SK-N-SH treated with all-trans-retinoic acid at 6 μM for 48 hours (cell line): ENCODE measurements around the gene GJA5.

Experiments
- ATAC-seq: fragments of 200-7000 bp; cut with Tn5 transposase; 3 replicates; pipeline ENCODE4 v1.9.1; 2020; ENCODE audit warnings: mild to moderate bottlenecking, moderate library complexity
- ARNTL ChIP-seq: fragments of 450-650 bp; formaldehyde crosslinking; IDR thresholded peaks from 2 replicates; pipeline ENCODE4 v1.5.0; 2020; ENCODE audit warnings: low read depth, mild to moderate bottlenecking, moderate library complexity, borderline replicate concordance
- BACH2 ChIP-seq: fragments of 250-450 bp; sonication (Bioruptor Pico); IDR thresholded peaks from 2 replicates; pipeline ENCODE4 v1.9.0; 2021; ENCODE audit warnings: mild to moderate bottlenecking, borderline replicate concordance
- CREB5 ChIP-seq: fragments of 250-450 bp; sonication (Bioruptor Pico); IDR thresholded peaks from 2 replicates; pipeline ENCODE4 v1.5.1; 2020; ENCODE audit warnings: low read depth, mild to moderate bottlenecking, moderate library complexity
- CSDC2 ChIP-seq: fragments of 250-450 bp; sonication (Bioruptor Pico); IDR thresholded peaks from 2 replicates; pipeline ENCODE4 v1.5.0; 2020; ENCODE audit warnings: mild to moderate bottlenecking, moderate library complexity
- ESRRG ChIP-seq: fragments of 250-450 bp; sonication (Bioruptor Pico); IDR thresholded peaks from 2 replicates; pipeline ENCODE4 v1.6.1; 2021; ENCODE audit warnings: mild to moderate bottlenecking
- GLIS3 ChIP-seq: fragments of 250-450 bp; sonication (Bioruptor Pico); IDR thresholded peaks from 2 replicates; pipeline ENCODE4 v1.5.0; 2020; ENCODE audit warnings: mild to moderate bottlenecking, moderate library complexity
- ISL1 ChIP-seq: fragments of 250-450 bp; sonication (Bioruptor Pico); IDR thresholded peaks from 2 replicates; pipeline ENCODE4 v2.1.2; 2022; ENCODE audit warnings: mild to moderate bottlenecking, moderate library complexity
- OSR1 ChIP-seq: fragments of 250-450 bp; sonication (Bioruptor Pico); IDR thresholded peaks from 2 replicates; pipeline ENCODE4 v1.8.0; 2022; ENCODE audit warnings: moderate library complexity, mild to moderate bottlenecking, inconsistent platforms
- POU6F1 ChIP-seq: fragments of 250-450 bp; sonication (Bioruptor Pico); IDR thresholded peaks from 2 replicates; pipeline ENCODE4 v1.8.0; 2021; ENCODE audit warnings: low read depth, mild to moderate bottlenecking, moderate library complexity, borderline replicate concordance
- RARB ChIP-seq: fragments of 250-450 bp; sonication (Bioruptor Pico); IDR thresholded peaks from 2 replicates; pipeline ENCODE4 v1.8.0; 2021; ENCODE audit warnings: mild to moderate bottlenecking, moderate library complexity
- SNAI2 ChIP-seq: fragments of 250-450 bp; sonication (Bioruptor Pico); IDR thresholded peaks from 2 replicates; pipeline ENCODE4 v1.5.0; 2020; ENCODE audit warnings: mild to moderate bottlenecking, moderate library complexity
- TCF4 ChIP-seq: fragments of 250-450 bp; sonication (Bioruptor Pico); IDR thresholded peaks from 2 replicates; pipeline ENCODE4 v1.8.0; 2021; ENCODE audit warnings: mild to moderate bottlenecking, moderate library complexity, borderline replicate concordance
- TOX ChIP-seq: fragments of 250-450 bp; sonication (Bioruptor Pico); IDR thresholded peaks from 2 replicates; pipeline ENCODE4 v1.8.0; 2021; ENCODE audit warnings: mild to moderate bottlenecking, moderate library complexity, borderline replicate concordance
- ZC3H10 ChIP-seq: fragments of 250-450 bp; sonication (Bioruptor Pico); IDR thresholded peaks from 2 replicates; pipeline ENCODE4 v1.5.1; 2021; ENCODE audit warnings: mild to moderate bottlenecking, moderate library complexity
- ZFP3 ChIP-seq: fragments of 250-450 bp; sonication (Bioruptor Pico); IDR thresholded peaks from 2 replicates; pipeline ENCODE4 v1.5.0; 2020; ENCODE audit warnings: mild to moderate bottlenecking, moderate library complexity
- ZNF565 ChIP-seq: fragments of 450-650 bp; formaldehyde crosslinking; conservative IDR thresholded peaks from 2 replicates; pipeline ENCODE4 v1.5.0; 2020; ENCODE audit warnings: low read depth, mild to moderate bottlenecking, moderate library complexity
- ZNF70 ChIP-seq: fragments of 450-650 bp; formaldehyde crosslinking; IDR thresholded peaks from 2 replicates; pipeline ENCODE4 v1.5.0; 2020; ENCODE audit warnings: mild to moderate bottlenecking, moderate library complexity
- ZNF8 ChIP-seq: fragments of 450-650 bp; formaldehyde crosslinking; IDR thresholded peaks from 2 replicates; pipeline ENCODE4 v1.5.0; 2020; ENCODE audit warnings: mild to moderate bottlenecking, moderate library complexity
- TF ChIP-seq, protein P1 (sequence below): fragments of 250-450 bp; sonication (Bioruptor Pico); IDR thresholded peaks from 2 replicates; pipeline ENCODE4 v1.5.1; 2021; ENCODE audit warnings: mild to moderate bottlenecking, moderate library complexity
- TF ChIP-seq, protein P2 (sequence below): fragments of 250-450 bp; sonication (Bioruptor Pico); IDR thresholded peaks from 2 replicates; pipeline ENCODE4 v1.5.0; 2020; ENCODE audit warnings: mild to moderate bottlenecking, moderate library complexity

Gene GJA5

GRCh38 chr1:147747966-147748365, 12.4 kb downstream of the GJA5 start:
- no peak for ATAC-seq
- TF ChIP-seq ZFP3 (CRISPR knock-in tag) (no peak), SNAI2 (CRISPR knock-in tag) (no peak), POU6F1 (CRISPR knock-in tag) (no peak), ESRRG (no peak), OSR1 (no peak), RARB (CRISPR knock-in tag) (no peak), CREB5 (no peak), ZNF70 (CRISPR knock-in tag) (no peak), TOX (no peak), ZNF565 (CRISPR knock-in tag) (no peak), ZC3H10 (CRISPR knock-in tag) (no peak), TCF4 (CRISPR knock-in tag) (no peak), ZNF8 (CRISPR knock-in tag) (no peak), GLIS3 (no peak), CSDC2 (CRISPR knock-in tag) (no peak)
- TF ChIP-seq, protein P1, sequence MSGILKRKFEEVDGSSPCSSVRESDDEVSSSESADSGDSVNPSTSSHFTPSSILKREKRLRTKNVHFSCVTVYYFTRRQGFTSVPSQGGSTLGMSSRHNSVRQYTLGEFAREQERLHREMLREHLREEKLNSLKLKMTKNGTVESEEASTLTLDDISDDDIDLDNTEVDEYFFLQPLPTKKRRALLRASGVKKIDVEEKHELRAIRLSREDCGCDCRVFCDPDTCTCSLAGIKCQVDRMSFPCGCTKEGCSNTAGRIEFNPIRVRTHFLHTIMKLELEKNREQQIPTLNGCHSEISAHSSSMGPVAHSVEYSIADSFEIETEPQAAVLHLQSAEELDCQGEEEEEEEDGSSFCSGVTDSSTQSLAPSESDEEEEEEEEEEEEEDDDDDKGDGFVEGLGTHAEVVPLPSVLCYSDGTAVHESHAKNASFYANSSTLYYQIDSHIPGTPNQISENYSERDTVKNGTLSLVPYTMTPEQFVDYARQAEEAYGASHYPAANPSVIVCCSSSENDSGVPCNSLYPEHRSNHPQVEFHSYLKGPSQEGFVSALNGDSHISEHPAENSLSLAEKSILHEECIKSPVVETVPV = no peak
- TF ChIP-seq, protein P2, sequence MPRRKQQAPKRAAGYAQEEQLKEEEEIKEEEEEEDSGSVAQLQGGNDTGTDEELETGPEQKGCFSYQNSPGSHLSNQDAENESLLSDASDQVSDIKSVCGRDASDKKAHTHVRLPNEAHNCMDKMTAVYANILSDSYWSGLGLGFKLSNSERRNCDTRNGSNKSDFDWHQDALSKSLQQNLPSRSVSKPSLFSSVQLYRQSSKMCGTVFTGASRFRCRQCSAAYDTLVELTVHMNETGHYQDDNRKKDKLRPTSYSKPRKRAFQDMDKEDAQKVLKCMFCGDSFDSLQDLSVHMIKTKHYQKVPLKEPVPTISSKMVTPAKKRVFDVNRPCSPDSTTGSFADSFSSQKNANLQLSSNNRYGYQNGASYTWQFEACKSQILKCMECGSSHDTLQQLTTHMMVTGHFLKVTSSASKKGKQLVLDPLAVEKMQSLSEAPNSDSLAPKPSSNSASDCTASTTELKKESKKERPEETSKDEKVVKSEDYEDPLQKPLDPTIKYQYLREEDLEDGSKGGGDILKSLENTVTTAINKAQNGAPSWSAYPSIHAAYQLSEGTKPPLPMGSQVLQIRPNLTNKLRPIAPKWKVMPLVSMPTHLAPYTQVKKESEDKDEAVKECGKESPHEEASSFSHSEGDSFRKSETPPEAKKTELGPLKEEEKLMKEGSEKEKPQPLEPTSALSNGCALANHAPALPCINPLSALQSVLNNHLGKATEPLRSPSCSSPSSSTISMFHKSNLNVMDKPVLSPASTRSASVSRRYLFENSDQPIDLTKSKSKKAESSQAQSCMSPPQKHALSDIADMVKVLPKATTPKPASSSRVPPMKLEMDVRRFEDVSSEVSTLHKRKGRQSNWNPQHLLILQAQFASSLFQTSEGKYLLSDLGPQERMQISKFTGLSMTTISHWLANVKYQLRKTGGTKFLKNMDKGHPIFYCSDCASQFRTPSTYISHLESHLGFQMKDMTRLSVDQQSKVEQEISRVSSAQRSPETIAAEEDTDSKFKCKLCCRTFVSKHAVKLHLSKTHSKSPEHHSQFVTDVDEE (CRISPR knock-in tag) = no peak

DNA sequence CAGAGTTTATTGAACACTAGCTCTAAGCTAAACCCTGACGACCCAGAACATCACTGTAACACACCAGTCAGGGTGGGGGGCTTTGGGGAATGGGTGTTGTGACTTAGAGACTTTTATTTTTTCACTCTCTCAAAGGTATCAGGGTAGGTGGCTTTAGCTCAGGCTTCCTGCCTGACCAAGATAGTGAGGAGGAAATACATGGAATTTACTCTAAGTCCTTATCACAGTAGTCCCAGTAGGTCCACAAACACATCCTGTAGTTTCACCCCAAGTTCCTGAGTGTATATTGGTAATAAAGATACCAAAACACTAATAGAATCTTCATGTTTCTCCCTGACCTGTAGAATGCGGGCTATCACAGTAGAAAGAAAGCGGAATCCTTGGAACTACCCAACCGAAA, 15.1 kb downstream of the GJA5 start:
- TF ChIP-seq ZFP3 (CRISPR knock-in tag) = no peak
- TF ChIP-seq ISL1 (CRISPR knock-in tag) = no peak
- TF ChIP-seq BACH2 (CRISPR knock-in tag) = no peak
- TF ChIP-seq POU6F1 (CRISPR knock-in tag) = no peak
- no peak for TF ChIP-seq CSDC2 (CRISPR knock-in tag)
- TF ChIP-seq, protein P2 (CRISPR knock-in tag) = no peak
- TF ChIP-seq ARNTL (CRISPR knock-in tag) = no peak
- no peak for TF ChIP-seq OSR1
- ATAC-seq = no peak
